GDM1 (cell line): ENCODE results near the gene TGFBR3.
A peak's percentile ranks its signal among the peaks of the same experiment; 100 is the strongest.

Source experiments
- DNase-seq: peaks from one replicate; lab custom pipeline; 2025; lab: John Stamatoyannopoulos, UW

Gene TGFBR3

DNA sequence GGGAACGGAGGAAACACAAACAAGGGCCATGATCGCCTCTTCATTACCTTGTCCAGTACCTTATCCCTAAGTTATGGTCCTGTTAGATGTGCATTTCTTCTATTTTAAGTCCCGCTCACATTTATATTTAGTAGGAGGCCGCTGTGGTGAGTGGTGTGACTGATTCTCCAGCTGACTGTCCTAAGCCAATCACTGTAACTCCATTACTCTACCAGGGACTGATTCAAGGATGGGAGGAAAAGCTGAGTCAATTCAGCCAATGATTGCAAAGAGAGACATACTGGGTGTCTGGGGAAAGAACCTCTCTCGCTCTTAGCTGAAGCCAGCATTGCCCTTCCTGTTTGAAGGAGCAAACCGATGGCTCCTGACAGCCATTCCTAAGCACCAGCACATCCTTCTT, 59.7 kb downstream of the TGFBR3 start:
- DNase-seq: no peak

DNA sequence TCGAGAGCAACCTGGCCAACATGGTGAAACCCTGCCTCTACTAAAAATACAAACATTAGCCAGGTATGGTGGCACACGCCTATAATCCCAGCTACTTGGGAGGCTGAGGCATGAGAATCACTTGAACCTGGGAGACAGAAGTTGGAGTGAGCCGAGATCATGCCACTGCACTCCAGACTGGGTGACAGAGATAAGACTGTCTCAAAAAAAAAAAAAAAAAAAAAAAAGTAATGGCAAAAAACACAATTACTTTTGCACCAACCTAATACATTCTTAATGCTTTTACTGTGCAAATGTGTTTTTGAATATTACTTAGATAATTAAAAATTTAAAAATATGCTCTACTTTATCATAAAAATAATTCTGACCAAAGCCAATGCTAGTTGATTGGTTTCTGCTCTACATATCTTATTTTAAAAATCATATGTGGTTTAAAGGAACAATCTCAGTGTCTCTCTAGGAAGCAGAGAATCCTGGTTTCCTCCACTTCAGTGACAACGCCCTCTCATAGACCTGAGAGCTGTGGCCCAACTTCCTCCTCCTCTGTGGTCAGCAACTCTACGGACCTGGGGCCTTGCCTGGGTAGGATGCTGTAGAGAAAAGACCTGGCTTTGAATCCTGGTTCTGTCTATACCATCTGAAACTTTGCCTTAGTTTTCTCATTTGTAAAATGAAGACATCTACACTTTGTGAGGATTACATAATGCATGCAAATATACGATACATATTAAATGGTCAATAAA, 64.7 kb downstream of the TGFBR3 start:
- DNase-seq: no peak

DNA sequence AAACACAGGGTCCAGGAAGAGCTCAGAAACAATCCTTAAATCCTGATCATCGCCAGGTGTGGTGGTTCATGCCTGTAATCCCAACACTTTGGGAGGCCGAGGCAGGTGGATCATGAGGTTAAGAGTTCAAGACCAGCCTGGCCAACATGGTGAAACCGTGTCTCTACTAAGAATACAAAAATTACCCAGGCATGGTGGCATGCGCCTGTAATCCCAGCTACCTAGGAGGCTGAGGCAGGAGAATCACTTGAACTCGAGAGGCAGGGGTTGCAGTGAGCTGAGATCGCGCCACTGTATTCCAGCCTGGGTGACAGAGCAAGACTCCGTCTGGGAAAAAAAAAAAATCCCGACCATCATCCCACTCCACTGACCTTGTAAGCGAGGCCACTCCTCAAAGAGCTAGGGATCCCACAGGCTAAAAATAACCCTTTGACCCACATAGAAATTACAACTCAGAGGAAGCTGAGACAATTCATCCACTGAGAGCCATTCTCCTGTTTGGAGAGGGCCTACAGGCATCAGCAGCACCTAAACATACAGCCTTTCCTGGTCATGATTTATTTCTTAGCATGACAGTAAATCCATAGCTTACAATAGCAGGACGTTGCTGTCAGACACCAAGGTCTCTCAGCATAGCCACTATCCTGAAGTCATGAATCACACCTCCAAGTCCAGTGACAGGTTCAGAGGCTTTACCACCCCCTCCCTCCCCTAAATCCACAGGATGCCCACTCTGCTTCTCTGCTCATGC, 66.7 kb downstream of the TGFBR3 start:
- DNase-seq: no peak

DNA sequence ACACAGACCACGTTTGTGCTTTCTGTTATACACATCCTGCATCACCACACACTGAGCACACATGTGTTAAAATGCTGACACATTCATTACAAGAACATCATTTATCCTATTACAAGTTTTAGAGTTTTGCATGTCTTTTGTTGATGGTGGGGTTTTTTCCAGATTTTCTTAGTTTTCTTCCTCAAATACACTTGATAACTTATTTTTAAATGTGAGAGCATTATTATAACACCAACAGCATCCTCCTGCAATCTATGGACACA, 67.3 kb downstream of the TGFBR3 start:
- DNase-seq: no peak

DNA sequence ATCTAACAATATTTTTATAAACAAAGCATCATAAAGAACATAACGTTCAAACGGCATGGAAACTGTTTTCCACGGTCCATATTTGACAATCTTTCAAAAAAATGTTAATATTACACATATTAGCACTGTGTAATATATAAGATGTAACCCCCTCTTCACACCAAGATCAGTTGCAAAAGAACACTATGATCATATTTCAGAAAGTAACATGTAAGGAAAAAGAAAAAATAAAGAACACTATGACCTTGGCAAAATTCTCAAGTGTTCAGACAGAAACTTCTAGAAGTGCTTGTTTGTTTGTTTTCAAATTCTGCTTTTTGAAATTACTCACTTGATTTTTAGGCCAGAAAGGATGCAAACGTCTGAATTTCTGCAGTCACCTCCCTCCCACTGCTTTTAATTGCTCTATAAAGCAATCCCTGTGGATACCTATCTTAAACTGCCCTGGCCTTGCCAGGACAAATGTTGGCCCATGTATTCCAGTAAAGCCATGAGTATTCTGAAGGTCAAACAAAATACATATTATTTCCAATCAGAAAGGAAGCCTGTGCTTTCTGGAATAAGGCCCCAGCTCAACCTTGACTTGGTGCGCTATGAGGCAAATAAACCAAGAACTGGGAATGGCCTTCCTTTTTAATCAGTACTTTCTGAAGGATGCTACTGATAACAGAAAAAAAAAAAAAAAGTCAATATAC, 68.6 kb downstream of the TGFBR3 start:
- no peak for DNase-seq

DNA sequence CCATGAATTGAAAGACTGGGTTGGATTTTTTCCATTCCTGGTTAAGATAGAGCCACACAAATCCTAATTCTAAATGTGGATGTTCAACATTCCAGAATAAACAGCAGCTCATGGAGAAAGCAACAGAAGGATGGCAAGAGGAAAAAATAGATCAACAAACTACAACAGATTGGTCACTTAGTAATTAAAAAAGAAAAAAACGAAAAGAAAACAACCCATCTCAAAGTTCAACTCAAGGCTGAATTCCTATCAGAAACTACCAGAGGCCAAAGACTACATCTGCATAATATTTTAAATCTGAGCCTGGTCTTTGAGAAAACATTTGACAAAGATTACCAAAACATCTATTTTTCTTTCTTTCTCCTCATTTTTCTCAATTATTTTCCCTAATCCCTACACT, 69.9 kb downstream of the TGFBR3 start:
- DNase-seq: no peak

DNA sequence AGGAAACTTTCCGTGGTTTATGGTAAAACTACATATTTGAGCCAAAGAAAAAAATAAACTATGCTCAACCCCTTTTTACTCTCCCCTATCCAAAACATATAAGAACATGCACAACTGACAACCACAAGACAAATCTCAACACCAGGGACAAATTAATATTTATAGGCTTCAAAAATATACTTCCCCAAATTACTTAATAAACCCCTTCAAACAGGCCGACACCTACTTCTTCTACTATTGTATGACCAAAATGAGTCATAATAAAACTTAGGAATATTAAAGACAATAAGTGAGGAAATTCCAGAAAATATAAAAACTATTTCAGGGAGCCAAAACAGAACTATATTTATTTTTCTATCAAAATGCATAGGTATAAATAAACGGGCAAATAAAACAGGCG, 71.5 kb downstream of the TGFBR3 start:
- DNase-seq: no peak

DNA sequence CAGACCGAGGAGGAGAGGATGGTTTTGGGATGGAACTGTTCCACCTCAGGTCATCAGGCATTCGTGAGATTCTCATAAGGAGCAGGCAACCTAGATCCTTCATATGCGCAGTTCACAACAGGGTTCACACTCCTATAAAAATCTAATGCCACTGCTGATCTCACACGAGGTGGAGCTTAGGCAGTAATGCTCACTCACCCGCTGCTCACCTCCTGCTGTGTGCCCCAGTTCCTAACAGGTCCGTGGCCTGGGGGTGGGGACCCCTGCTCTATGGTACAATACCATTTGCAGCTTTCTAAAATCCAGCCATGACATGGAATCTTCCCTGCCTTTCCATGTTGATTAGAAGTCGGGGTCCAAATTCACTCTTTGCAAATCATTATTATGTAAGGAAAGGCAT, 72.1 kb downstream of the TGFBR3 start:
- DNase-seq: no peak

DNA sequence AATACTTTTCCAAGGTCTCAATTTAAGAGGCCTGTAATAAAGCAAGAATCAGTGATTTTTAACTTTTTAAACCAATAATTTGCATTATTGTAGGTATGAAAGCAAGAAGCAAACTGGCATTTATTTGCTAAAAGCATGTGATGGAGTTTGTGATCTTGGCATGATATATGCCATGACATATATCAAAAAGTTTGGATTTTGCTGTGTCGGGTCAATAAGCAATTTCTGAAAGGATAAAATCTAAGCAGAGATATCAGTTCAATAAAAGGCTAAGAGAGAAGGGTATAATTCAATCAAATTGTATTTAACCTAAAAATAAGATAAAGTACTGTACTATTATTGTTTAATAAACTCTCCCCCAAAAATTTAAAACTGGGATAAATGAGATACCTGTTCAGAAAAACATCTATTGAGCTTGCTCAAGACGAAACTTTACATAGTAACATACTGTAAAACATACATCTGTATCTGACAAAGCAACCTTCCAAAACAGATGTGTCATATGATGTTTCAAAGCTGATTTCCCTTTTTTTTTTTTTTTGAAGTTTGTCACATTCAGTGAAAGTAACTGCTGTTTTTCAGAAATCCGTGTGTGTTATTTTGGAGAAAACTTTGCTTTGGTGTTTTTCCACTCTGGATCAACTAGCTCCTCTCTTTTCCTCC, 74.5 kb downstream of the TGFBR3 start:
- DNase-seq: no peak

DNA sequence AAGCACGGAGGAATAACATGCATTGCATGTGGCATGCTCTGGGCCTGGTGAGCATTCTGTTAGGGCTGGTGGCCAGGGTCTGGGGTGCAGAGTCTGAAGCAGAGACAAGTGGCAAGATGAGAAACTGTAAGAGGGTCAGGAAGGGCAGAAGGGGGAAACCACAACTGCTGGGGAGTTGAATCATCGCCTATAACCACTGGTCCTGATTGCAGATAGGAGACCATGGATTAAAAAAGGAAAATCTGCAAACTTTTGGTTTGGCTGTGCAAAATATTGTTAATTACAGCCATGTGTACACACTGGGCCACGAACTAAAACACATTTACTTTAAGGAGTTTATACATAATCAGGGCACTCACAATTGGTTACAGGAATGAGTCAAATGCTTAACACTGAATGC, 76.6 kb downstream of the TGFBR3 start:
- DNase-seq: no peak

DNA sequence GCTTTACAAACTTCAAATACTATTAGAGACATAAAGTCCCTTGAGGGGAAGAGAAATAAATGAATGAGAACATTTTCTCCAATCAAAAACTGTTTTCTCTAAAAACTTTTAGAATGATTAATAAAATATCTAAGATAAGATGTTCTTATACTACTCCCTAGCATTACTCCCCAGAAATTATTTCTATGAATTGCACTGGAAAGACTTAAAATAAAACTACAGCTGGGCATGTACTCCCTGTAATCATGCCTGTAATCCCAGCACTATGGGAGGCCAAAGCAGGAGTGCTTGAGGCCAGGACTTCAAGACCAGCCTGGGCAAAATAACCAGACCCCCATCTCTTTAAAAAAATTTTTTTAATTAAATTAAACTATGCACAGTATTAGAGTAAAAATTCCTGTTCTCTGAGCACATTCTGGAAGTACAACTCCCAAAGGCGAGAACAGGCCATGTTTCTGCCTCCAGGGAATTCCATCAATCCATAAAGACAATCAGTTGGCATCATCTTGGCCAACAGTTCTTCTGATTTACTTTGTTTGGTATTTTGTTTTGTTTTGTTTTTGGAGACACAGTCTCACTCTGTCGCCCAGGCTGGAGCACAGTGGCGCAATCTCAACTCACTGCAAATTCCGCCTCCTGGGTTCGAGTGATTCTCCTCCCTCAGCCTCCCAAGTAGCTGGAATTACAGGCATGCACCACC, 77.9 kb downstream of the TGFBR3 start:
- no peak for DNase-seq

DNA sequence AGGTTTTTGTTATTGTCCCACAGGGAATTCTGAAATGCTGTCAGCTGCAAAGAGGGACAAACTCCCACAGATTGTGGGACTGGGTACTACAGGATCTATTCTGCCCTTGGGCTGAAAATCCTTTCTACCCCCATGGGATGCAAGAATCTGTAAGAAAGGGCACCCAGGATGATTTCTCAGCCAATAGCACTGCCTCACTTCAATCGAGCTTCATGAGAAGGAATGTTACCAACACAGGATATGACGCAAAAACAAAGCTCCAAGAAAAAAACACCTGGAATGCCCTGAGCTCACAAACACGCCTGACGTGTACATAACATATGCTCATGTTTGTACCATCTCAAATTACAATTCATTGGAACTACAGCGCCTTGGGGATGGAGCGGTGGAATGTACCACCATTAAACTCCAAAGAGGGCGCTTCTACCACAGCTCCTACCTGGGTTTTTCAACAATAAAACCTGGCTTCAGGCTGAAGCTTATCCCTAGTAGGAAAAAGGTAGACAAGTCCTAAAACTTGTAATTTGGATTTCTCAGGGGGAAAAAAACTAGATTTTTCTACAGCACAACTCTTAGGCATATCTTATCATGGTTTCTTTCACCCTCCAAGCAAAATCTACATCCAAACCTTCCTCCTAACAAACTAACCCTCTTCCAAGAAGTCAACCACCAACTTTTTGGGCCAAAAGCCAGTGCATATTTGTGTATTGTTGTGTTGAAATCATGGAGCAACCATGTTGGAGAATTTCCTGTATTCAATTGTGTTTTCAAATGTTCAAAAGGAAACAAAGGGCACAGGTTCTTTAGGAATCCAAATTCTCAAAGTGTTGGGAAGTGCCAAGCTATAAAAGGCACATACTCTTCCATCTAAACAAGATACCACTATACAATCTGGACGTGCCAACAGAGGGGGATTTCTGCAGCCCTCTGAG, 78.9 kb downstream of the TGFBR3 start:
- DNase-seq: no peak

DNA sequence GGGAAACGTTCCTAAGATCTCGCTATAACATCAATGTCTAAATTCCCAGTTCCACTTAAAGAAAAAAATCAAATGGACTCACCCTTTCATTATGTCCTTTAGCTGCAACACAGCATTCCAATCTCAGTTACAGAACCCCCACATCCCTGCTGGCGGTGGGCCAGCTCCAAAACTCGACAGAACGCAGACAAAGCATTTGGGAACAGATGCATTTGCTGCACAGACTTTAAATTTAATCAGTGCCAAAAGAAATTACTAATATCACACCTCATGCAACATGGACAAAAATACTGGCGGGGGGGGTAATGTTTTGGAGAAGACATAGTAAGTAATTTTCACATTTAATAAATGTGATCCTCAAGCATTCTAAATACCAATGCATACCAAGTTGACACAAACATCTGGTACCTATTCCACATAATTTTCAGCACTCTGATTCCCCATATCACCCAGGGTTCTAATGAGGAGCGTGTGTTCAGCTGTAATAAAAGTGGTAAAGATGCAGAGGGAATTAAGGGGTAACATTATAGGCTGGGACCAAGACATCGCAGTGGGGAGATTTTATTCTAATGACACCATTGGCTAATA, 79.7 kb downstream of the TGFBR3 start:
- no peak for DNase-seq

DNA sequence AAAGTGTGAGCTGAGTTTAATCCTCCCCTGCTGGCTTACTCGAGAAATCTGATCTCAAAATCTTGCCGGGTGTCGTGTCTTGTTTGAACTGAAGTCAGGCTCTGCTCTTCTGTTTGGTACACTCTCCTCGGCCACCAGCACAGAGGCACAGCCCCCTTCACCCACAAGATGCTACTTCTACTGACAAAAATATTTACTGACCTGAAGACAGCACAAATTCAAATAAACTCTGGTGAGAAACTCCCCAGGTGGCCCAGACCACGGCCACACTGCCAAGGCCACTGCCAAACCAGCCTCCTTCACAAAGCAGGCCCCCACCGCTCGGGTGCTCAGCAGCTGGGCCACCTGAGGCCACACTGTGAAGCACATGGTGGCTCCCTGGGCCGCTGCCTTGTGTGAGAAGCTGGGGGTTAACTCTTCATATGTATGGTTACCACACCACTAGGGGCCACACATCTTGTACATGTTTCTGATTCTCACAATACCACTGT, 80.6 kb downstream of the TGFBR3 start:
- no peak for DNase-seq

DNA sequence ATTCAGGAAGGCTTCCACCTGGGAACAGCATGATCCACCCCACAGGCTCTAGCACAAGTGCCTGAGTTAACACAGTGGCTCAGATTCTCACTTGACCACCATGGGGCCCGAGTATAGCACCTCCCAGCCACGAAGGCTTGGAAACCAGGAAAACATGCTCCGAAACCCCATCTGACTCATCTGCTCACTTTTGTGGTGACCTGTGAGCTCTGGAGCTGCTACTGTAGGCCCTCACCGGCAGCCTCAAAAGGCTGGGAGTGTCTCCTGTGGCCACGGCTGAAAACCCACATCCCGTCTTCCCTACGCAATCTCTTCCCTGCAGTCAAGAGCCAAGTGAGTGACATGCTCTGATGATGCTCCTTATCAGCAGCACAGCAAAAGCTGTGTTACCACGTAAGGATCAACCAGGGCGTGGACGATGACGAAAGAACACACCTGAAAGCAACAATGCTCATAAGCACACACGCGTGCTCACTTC, 81.4 kb downstream of the TGFBR3 start:
- DNase-seq: no peak

DNA sequence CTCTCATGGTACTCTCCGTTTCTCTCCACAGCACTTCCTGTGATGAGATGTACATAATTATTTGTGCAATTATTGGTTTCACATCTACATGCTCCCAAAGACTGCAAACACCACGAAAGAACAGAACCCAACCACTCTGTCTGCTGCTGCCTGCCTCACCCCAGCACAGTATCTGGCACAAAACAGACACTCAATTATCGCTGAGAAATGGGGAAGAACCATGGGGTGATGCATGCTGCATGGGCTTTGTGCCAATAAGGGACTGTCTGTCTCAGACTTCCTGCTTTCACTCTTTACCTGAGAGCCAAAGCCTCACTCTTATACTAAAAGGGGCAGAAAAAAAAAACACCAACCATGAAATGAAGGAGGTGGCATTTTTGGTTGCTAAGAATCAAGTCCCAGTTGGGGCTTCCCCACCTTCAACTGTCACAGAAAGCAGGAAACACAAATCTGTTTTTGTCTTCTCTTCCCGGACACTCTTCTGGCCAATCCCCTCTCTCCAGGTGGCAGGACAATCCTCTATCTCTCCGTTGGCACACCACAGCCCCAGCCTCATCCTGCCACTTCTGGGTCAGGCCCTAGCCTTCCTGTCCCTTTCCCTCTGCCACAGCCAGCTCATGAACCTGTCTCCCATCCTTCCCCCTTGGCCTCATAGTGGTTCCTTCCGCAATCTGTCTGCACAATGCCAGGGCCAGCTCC, 82.0 kb downstream of the TGFBR3 start:
- peak; percentile 12 for DNase-seq

DNA sequence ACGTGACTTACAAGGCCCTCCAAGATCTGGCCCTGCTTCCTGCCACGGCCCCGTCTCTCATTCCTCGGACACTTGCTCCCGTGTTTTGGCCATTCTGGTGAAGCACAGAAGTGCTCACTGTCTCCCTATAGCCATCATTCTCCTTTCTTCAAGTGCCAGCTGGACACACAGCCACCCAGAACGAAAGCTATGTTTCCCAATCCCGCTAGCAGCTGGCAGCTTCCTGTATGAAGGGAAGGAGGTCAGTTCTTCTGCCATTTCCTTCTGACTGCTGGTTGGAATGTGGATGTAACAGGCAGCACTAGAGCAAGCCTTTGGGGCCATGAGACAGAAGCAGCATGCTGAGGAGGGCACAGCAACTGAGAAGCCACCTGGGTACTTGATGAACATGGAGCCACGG, 82.8 kb downstream of the TGFBR3 start:
- DNase-seq: no peak

DNA sequence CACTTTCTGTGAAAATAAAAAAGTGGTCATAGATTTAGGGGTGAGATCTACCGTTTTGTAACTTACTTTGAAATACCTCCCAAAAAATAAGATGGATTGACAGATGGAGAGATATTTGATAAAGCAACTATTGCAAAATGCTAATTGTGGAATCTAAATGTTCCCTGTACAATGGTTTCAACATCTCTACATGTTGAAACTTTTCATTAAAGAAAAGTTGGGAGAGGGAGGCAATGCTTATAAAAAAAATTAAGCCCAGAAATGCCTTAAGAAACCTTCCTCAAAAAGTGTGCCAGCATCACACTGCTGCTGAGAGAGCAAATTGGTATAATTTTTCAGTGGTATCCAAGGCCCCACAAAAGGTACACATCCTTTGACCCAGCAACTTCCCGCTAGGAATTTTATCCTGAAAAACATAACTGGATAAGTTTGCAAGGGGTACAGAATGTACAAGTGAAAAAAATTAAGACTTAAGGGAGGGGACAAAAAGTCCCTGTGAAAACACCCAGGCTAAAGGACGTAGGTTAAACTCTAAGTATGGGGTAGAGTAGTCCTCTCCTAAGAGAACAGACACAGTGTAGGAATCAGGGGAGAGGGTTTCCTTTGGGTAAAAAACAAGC, 84.3 kb downstream of the TGFBR3 start:
- no peak for DNase-seq

DNA sequence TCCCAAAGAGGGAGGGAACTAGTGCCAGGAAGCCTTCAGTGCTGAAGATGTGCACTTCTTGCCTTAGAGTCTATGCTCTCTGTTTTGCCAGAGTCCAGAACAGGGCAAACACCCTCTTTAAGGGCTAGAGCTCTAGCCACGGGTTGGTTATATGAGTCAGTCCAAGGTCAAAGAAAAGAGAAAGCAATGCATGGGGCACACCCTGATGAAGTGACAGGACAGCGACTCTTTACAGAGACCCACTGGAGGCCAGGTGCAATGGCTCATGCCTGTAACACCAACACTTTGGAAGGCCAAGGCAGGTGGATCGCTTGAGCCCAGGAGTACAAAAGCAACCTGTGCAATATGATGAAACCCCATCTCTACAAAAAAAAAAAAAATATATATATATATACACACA, 86.1 kb downstream of the TGFBR3 start:
- no peak for DNase-seq
